Liver (tissue), 9 donors: ENCODE results near the gene PTPRS. TPM values are rescaled to one million over a fixed set of nuclear protein-coding genes. Genes with fewer than 3 reads are reported as not detected.

Source experiments
- DNase-seq: peaks from one replicate; pipeline ENCODE4 v3.0.0-alpha.2; 2017; ENCODE audit warnings: low spot score
- H3K27ac ChIP-seq, 2 donors: one replicate each; pipeline ENCODE4 v1.7.0; 2013; ENCODE audit warnings: inconsistent platforms in 2 of 2, low read length in 2 of 2, control low read depth in 1 of 2, low read depth in 1 of 2, mild to moderate bottlenecking in 1 of 2
- H3K27me3 ChIP-seq, 4 donors: one replicate each; pipeline versions ENCODE4 v1.6.1 to v1.7.0; 2013; ENCODE audit warnings: low read length in 3 of 4, inconsistent platforms in 1 of 4, mild to moderate bottlenecking in 1 of 4, moderate library complexity in 1 of 4; ENCODE audit not compliant: control insufficient read depth in 4 of 4, insufficient read depth in 4 of 4
- H3K36me3 ChIP-seq, 4 donors: one replicate each; pipeline versions ENCODE4 v1.6.1 to v1.7.0; 2013; ENCODE audit warnings: low read length in 3 of 4, mild to moderate bottlenecking in 3 of 4, low read depth in 1 of 4, moderate library complexity in 1 of 4; ENCODE audit not compliant: control insufficient read depth in 4 of 4, insufficient read depth in 3 of 4
- H3K4me1 ChIP-seq, 4 donors: one replicate each; pipeline versions ENCODE4 v1.6.1 to v1.7.0; 2013; ENCODE audit warnings: low read length in 3 of 4, mild to moderate bottlenecking in 3 of 4, moderate library complexity in 1 of 4; ENCODE audit not compliant: control insufficient read depth in 4 of 4, insufficient read depth in 4 of 4
- H3K4me3 ChIP-seq, 3 donors: one replicate each; pipeline versions ENCODE4 v1.6.1 to v1.7.0; 2013; ENCODE audit warnings: low read length in 3 of 3, control low read depth in 1 of 3, low read depth in 1 of 3, mild to moderate bottlenecking in 1 of 3
- H3K9ac ChIP-seq, 2 donors: one replicate each; pipeline ENCODE4 v1.7.0; 2013; ENCODE audit warnings: low read length in 2 of 2, mild to moderate bottlenecking in 2 of 2, moderate library complexity in 2 of 2, control low read depth in 1 of 2, low read depth in 1 of 2
- H3K9me3 ChIP-seq, 4 donors: one replicate each; pipeline versions ENCODE4 v1.6.1 to v1.7.0; 2013; ENCODE audit warnings: low read length in 3 of 4; ENCODE audit not compliant: control insufficient read depth in 4 of 4
- ATF3 ChIP-seq: IDR thresholded peaks from 2 replicates; pipeline ENCODE4 v1.6.1; 2016; ENCODE audit warnings: antibody characterized with exemption
- CTCF ChIP-seq: fragments of 150-350 bp; IDR thresholded peaks from 2 replicates; pipeline ENCODE4 v1.5.1; 2017; ENCODE audit warnings: improper control_type of control experiment, low read depth, low read length; ENCODE audit not compliant: missing input control
- EGR1 ChIP-seq, 2 donors: IDR thresholded peaks; 2 replicates each; pipeline ENCODE4 v1.6.1; 2016 to 2018; ENCODE audit warnings: antibody characterized with exemption in 2 of 2, low read depth in 2 of 2
- FOXA1 ChIP-seq: IDR thresholded peaks from 2 replicates; pipeline ENCODE4 v1.6.1; 2016; ENCODE audit warnings: antibody characterized with exemption
- FOXA2 ChIP-seq: IDR thresholded peaks from 2 replicates; pipeline ENCODE4 v1.6.1; 2016; ENCODE audit warnings: antibody characterized with exemption
- GABPA ChIP-seq, 2 donors: IDR thresholded peaks in 1 of 2; conservative IDR thresholded peaks in 1 of 2; 2 replicates each; pipeline ENCODE4 v1.6.1; 2016; ENCODE audit warnings: antibody characterized with exemption in 2 of 2, mild to moderate bottlenecking in 1 of 2, moderate library complexity in 1 of 2
- HNF4A ChIP-seq, 2 donors: conservative IDR thresholded peaks; 2 replicates each; pipeline ENCODE4 v1.6.1; 2016; ENCODE audit warnings: antibody characterized with exemption in 2 of 2, mild to moderate bottlenecking in 2 of 2
- HNF4G ChIP-seq: IDR thresholded peaks from 2 replicates; pipeline ENCODE4 v1.6.1; 2016; ENCODE audit warnings: antibody characterized with exemption
- JUND ChIP-seq, 2 donors: IDR thresholded peaks; 2 replicates each; pipeline ENCODE4 v1.6.1; 2016; ENCODE audit warnings: antibody characterized with exemption in 2 of 2
- MAX ChIP-seq: IDR thresholded peaks from 2 replicates; pipeline ENCODE4 v1.6.1; 2016; ENCODE audit warnings: antibody characterized with exemption
- NR2F2 ChIP-seq: IDR thresholded peaks from 2 replicates; pipeline ENCODE4 v1.6.1; 2016; ENCODE audit warnings: antibody characterized with exemption
- RAD21 ChIP-seq, 2 donors: IDR thresholded peaks; 2 replicates each; pipeline ENCODE4 v1.6.1; 2016; ENCODE audit warnings: antibody characterized with exemption in 2 of 2, mild to moderate bottlenecking in 2 of 2
- REST ChIP-seq: IDR thresholded peaks from 2 replicates; pipeline ENCODE4 v1.6.1; 2016; ENCODE audit warnings: antibody characterized with exemption, mild to moderate bottlenecking
- RXRA ChIP-seq, 2 donors: IDR thresholded peaks; 2 replicates each; pipeline ENCODE4 v1.6.1; 2017 to 2018; ENCODE audit warnings: antibody characterized with exemption in 2 of 2, mild to moderate bottlenecking in 1 of 2
- SP1 ChIP-seq: IDR thresholded peaks from 2 replicates; pipeline ENCODE4 v1.6.1; 2018; ENCODE audit warnings: antibody characterized with exemption, mild to moderate bottlenecking
- TAF1 ChIP-seq: conservative IDR thresholded peaks from 2 replicates; pipeline ENCODE4 v1.6.1; 2016; ENCODE audit warnings: antibody characterized with exemption, mild to moderate bottlenecking
- YY1 ChIP-seq: IDR thresholded peaks from 2 replicates; pipeline ENCODE4 v1.6.1; 2016; ENCODE audit warnings: antibody characterized with exemption, mild to moderate bottlenecking
- ZBTB33 ChIP-seq: IDR thresholded peaks from 2 replicates; pipeline ENCODE4 v1.6.1; 2016; ENCODE audit warnings: antibody characterized with exemption
- WGBS: extraction: QIAGEN DNeasy Blood & Tissue Kit; methylation state at CpG from one replicate; pipeline ENCODE4 v1.1.7; 2013; 5-methylcytosine and 5-hydroxymethylcytosine counted together
- polyA plus RNA-seq, 2 donors: library from polyadenylated mRNA; stranded (reverse) in 1 of 2; unstranded in 1 of 2; fragments of 200-250 nt in 1 of 2; fragments of >200 nt in 1 of 2; fragmentation: Nextera tagmentation in 1 of 2; extraction: Ambion mirVana in 1 of 2; gene quantifications; one replicate each; pipeline versions ENCODE4 v1.2.1 to v1.2.3, GENCODE V29; 2013 to 2015
- total RNA-seq, 2 donors: library from RNA; depleted of rRNA; stranded (reverse); fragments of >200 nt; gene quantifications; one replicate each; pipeline ENCODE4 v1.2.3, GENCODE V29; 2014
- donor health status: healthy.
- donor health status: healthy.
- donor health status: healthy.
- donor health status: healthy.
- donor health status: healthy.

PTPRS gene
- total and polyA plus RNA-seq, 4 donors = 1.3 to 49.7 (median 20.2) TPM

GRCh38 chr19:5332501-5332900 is 8.1 kb downstream of the PTPRS start:
- Histone ChIP-seq H3K27me3 (peaks cover 0 to 4% (median 2%) of the 10 kb centered on the region in 4 donors), H3K27ac (no peak overlapping the region), H3K4me3 (no peak overlapping the region), H3K9me3 (no peaks in the 10 kb centered on the region), H3K36me3 (no peaks in the 10 kb centered on the region), H3K9ac (no peak overlapping the region), H3K4me1 (no peaks in the 10 kb centered on the region)
- WGBS = 94% methylated on average over 11 of the region's 11 CpGs
- DNase-seq = no peak
- TF ChIP-seq ATF3 (no peak), SP1 (no peak), ZBTB33 (no peak), MAX (no peak), FOXA1 (no peak), RAD21 (IDR thresholded peaks at IDR 0.05) (no peak), NR2F2 (no peak), GABPA (IDR thresholded peaks at IDR 0.05 in 1 of 2, conservative IDR thresholded peaks at IDR 0.05 in 1 of 2) (no peak), FOXA2 (no peak), HNF4G (no peak), YY1 (no peak), TAF1 (no peak), EGR1 (IDR thresholded peaks at IDR 0.05; ENCODE audit: low read depth in 2 of 2) (no peak), REST (no peak)

- H3K9me3 ChIP-seq = no peaks in the 10 kb centered on the region
- H3K36me3 ChIP-seq = no peaks in the 10 kb centered on the region
- H3K4me3 ChIP-seq = no peak overlapping the region
- no peak overlapping the region for H3K9ac ChIP-seq
- H3K27ac ChIP-seq = no peak overlapping the region
- peaks cover 0 to 3% (median 2%) of the 10 kb centered on the region in 4 donors for H3K27me3 ChIP-seq
- DNase-seq = no peak
- 90% methylated on average over 13 of the region's 13 CpGs for WGBS
- H3K4me1 ChIP-seq = no peaks in the 10 kb centered on the region
- TF ChIP-seq RAD21 (IDR thresholded peaks at IDR 0.05) = no peak
- TF ChIP-seq NR2F2 = no peak
- TF ChIP-seq JUND (IDR thresholded peaks at IDR 0.05) = no peak
- TF ChIP-seq EGR1 (IDR thresholded peaks at IDR 0.05; ENCODE audit: low read depth in 2 of 2) = no peak
- TF ChIP-seq ZBTB33 = no peak
- TF ChIP-seq MAX = no peak
- no peak for TF ChIP-seq YY1
- TF ChIP-seq CTCF = no peak
- TF ChIP-seq REST = no peak
- no peak for TF ChIP-seq FOXA2
- no peak for TF ChIP-seq FOXA1
- TF ChIP-seq ATF3 = no peak
- no peak for TF ChIP-seq RXRA (IDR thresholded peaks at IDR 0.05)
- no peak for TF ChIP-seq HNF4A (conservative IDR thresholded peaks at IDR 0.05)
Measured at GRCh38 chr19:5331790-5332189, 8.8 kb downstream of the PTPRS start.
